ENCODE results near the gene CBLB.

Gene CBLB

DNA sequence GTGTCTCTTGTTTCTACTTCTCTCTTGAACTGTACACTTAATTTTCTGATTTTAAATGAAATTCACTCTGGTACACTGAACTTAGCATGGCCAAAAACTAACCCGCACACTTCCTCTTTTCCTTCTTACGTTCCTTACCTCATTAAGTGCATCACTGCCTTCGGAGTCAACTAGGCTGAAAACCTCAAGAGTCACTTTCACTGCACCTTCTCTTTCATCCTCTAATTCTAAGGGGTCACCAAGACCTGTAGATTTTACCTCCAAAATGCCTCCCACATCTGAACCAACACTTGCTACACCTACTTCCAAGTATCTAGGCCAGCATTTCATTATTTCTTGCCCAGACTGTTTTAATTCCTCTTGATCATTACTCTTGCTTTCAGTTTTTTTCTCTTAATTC lies 6.6 kb downstream of the CBLB start:
- in situ Hi-C loops (cut with MboI; ENCODE audit: low pct_unique_long_range_greater_than_20kb, low sequenced_read_pairs, unreplicated experiment): loop anchor here (25.0 kb wide), 1 partner anchor 750 kb away; no protein-coding TSS in a partner anchor
- peak; percentile 61 for DNase-seq (ENCODE audit: low spot score)
- TF ChIP-seq, protein P1, sequence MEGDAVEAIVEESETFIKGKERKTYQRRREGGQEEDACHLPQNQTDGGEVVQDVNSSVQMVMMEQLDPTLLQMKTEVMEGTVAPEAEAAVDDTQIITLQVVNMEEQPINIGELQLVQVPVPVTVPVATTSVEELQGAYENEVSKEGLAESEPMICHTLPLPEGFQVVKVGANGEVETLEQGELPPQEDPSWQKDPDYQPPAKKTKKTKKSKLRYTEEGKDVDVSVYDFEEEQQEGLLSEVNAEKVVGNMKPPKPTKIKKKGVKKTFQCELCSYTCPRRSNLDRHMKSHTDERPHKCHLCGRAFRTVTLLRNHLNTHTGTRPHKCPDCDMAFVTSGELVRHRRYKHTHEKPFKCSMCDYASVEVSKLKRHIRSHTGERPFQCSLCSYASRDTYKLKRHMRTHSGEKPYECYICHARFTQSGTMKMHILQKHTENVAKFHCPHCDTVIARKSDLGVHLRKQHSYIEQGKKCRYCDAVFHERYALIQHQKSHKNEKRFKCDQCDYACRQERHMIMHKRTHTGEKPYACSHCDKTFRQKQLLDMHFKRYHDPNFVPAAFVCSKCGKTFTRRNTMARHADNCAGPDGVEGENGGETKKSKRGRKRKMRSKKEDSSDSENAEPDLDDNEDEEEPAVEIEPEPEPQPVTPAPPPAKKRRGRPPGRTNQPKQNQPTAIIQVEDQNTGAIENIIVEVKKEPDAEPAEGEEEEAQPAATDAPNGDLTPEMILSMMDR (IDR thresholded peaks at IDR 0.05; ENCODE audit: extremely low read depth, insufficient read depth, missing control alignments): no peak

- TF ChIP-seq, protein P1 (IDR thresholded peaks at IDR 0.05; ENCODE audit: extremely low read depth, insufficient read depth, missing control alignments): no peak
- no peak for DNase-seq (ENCODE audit: low spot score)
- in situ Hi-C loops (cut with MboI; ENCODE audit: low pct_unique_long_range_greater_than_20kb, low sequenced_read_pairs, unreplicated experiment): loop anchor here (25.0 kb wide), 1 partner anchor 752 kb away; no protein-coding TSS in a partner anchor
These were observed 8.2 kb downstream of the CBLB start for GRCh38 chr3:105860641-105861040.

GRCh38 chr3:105858017-105858416 lies 10.8 kb downstream of the CBLB start:
- in situ Hi-C loops (cut with MboI; ENCODE audit: low pct_unique_long_range_greater_than_20kb, low sequenced_read_pairs, unreplicated experiment): loop anchor here (25.0 kb wide), 1 partner anchor 754 kb away; no protein-coding TSS in a partner anchor
- TF ChIP-seq, protein P1 (IDR thresholded peaks at IDR 0.05; ENCODE audit: extremely low read depth, insufficient read depth, missing control alignments): no peak
- no peak for DNase-seq (ENCODE audit: low spot score)

- TF ChIP-seq, protein P1 (IDR thresholded peaks at IDR 0.05; ENCODE audit: extremely low read depth, insufficient read depth, missing control alignments): no peak
- DNase-seq (ENCODE audit: low spot score): no peak
- in situ Hi-C loops (cut with MboI; ENCODE audit: low pct_unique_long_range_greater_than_20kb, low sequenced_read_pairs, unreplicated experiment): loop anchor here (25.0 kb wide), 1 partner anchor 755 kb away; no protein-coding TSS in a partner anchor
These were observed 11.2 kb downstream of the CBLB start for GRCh38 chr3:105857601-105858000.

DNA sequence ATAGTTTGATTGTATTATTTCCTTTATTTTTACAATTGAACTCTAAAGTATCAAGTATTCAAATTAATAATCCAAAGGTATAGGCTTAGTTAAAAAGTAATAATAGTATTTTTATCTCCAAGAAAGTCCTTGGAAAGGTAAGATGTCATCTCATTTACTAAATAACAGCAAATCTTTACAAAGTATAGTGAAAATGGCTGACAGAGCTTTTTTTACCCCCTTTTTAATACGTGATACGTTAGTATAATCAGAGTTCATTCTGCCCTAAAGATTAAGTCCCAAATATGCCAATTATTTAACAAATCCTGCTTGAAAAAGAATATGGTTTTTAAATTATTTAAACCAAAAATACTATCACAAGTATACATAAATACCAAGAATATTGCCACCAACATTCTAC lies 12.2 kb downstream of the CBLB start:
- in situ Hi-C loops (cut with MboI; ENCODE audit: low pct_unique_long_range_greater_than_20kb, low sequenced_read_pairs, unreplicated experiment): loop anchor here (25.0 kb wide), 1 partner anchor 756 kb away; no protein-coding TSS in a partner anchor
- DNase-seq (ENCODE audit: low spot score): no peak
- TF ChIP-seq, protein P1 (IDR thresholded peaks at IDR 0.05; ENCODE audit: extremely low read depth, insufficient read depth, missing control alignments): no peak

- TF ChIP-seq, protein P1 (IDR thresholded peaks at IDR 0.05; ENCODE audit: extremely low read depth, insufficient read depth, missing control alignments): no peak
- peak; percentile 27 for DNase-seq (ENCODE audit: low spot score)
- in situ Hi-C loops (cut with MboI; ENCODE audit: low pct_unique_long_range_greater_than_20kb, low sequenced_read_pairs, unreplicated experiment): loop anchor here (25.0 kb wide), 1 partner anchor 758 kb away; no protein-coding TSS in a partner anchor
These were observed 14.9 kb downstream of the CBLB start for GRCh38 chr3:105853801-105854432.
